Calu3 (cell line): Measurements from ENCODE around the gene PCP4L1. TPM values are rescaled to one million over a fixed set of nuclear protein-coding genes. Genes with fewer than 3 reads are reported as not detected.

Source experiments
- BruUV-seq: library from RNA; stranded (reverse); fragments of 400-500 nt; replicated peaks from 2 replicates; lab custom pipeline; 2021; lab: Mats Ljungman, UMichigan
- CTCF ChIA-PET: fragments of 300-600 bp; sonication (Branson Sonifier 250); formaldehyde crosslinking; loops from one replicate; lab custom pipeline; 2022; ENCODE audit warnings: antibody characterized with exemption; lab: Charles Lee
- DNase-seq: peaks from one replicate; pipeline ENCODE4 v3.0.0; 2022
- H3K27ac Mint-ChIP-seq: one replicate; pipeline ENCODE4 v1.8.0; 2022; ENCODE audit warnings: mixed read lengths; ENCODE audit not compliant: unreplicated experiment
- H3K27me3 Mint-ChIP-seq: one replicate; pipeline ENCODE4 v1.8.0; 2022; ENCODE audit warnings: mixed read lengths; ENCODE audit not compliant: unreplicated experiment
- H3K36me3 Mint-ChIP-seq: one replicate; pipeline ENCODE4 v1.8.0; 2022; ENCODE audit warnings: mild to moderate bottlenecking, moderate library complexity, mixed read lengths; ENCODE audit not compliant: insufficient read depth, unreplicated experiment
- H3K4me1 Mint-ChIP-seq: one replicate; pipeline ENCODE4 v1.8.0; 2022; ENCODE audit warnings: mild to moderate bottlenecking, low read depth, mixed read lengths; ENCODE audit not compliant: unreplicated experiment
- H3K4me3 Mint-ChIP-seq: one replicate; pipeline ENCODE4 v1.8.0; 2022; ENCODE audit warnings: mild to moderate bottlenecking, low read depth, moderate library complexity, mixed read lengths; ENCODE audit not compliant: unreplicated experiment
- H3K9me3 Mint-ChIP-seq: one replicate; pipeline ENCODE4 v1.8.0; 2022; ENCODE audit warnings: low read depth, mixed read lengths; ENCODE audit not compliant: unreplicated experiment
- CTCF ChIP-seq: fragments of 200-600 bp; IDR thresholded peaks from one replicate; pipeline ENCODE4 v1.8.0; 2022; ENCODE audit warnings: antibody characterized with exemption; ENCODE audit not compliant: unreplicated experiment
- intact Hi-C: fragments of 100-400 bp; cut with micrococcal nuclease; formaldehyde crosslinking; loops from one replicate; pipeline ENCODE4 v1.10.0; 2022; ENCODE audit not compliant: unreplicated experiment
- total RNA-seq: library from RNA; stranded (reverse); gene quantifications from 2 replicates; pipeline ENCODE4 v1.2.3, GENCODE V29; 2022

Gene PCP4L1
- total RNA-seq, 1 experiment from 2014 or later, result not detected

DNA sequence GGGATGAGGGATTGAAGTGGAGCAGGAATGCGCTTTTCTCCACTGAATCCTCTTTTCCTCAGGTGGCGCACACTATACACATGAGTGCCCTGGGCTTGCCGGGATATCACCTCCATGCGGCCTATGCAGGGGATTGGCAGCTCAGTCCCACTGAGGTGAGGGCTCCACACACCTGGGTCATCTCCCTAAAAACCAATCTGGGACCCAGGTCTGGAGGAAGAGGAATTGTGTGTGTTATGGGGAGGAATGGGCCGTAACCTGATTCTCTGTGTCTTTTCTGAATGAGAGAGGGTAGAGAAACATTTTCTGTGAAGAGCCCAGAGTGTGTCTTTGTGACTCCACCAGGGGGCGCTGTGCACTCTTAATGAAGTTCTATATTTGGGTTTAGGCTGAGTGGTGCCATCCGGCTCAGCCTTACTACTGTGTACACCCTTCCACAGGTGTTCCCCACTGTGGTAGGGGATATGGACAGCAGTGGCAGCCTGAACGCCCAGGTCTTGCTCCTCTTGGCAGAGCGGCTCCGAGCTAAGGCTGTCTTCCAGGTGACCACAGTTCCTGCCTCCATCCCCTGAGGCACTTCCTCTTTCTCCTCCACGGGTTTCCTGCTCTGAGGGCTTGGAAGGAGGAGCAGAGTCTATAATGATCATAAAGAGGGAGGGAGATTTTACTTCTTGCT, 31.2 kb upstream of the PCP4L1 start:
- peak; percentile 88 for TF ChIP-seq CTCF
- intact Hi-C loops, result loop anchor here (1.0 kb wide), 2 partner anchors 64 to 155 kb away; no protein-coding TSS in a partner anchor
- H3K36me3 Mint-ChIP-seq, result peaks cover 15% of the 10 kb centered on the region
- no TSS peak for BruUV-seq
- CTCF ChIA-PET, result interaction anchor here (0.6 to 3.0 kb wide), 4 partner anchors 25 to 155 kb away, joined by 4 to 26 read pairs (median 23); partner anchors contain the start of gene NDUFS2
- DNase-seq, result peak; percentile 89
- peak overlapping the region; percentile 86 for H3K4me3 Mint-ChIP-seq
- H3K27me3 Mint-ChIP-seq, result peaks cover 18% of the 10 kb centered on the region
- H3K4me1 Mint-ChIP-seq, result peaks cover 26% of the 10 kb centered on the region
- H3K27ac Mint-ChIP-seq, result peak overlapping the region; percentile 30
- H3K9me3 Mint-ChIP-seq, result no peaks in the 10 kb centered on the region

DNA sequence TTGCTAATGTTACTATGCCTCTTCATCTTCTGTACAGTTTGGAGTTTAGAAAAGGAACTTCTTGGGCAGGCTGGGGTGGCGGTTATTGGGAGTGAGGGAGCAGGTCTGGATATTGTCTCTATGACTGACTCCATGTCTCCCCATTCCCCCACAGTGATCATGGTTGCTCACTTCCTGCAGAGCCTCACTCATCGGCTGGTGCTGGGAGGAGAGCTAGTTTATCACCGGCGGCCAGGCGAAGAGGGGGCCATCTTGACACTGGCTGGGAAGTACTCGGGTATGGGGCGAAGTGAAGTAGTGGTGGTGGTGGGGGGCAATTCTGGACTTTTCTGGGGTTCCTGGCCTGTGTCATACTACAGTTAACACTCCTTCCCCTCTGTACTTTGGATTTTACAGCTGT, 30.5 kb upstream of the PCP4L1 start:
- no peaks in the 10 kb centered on the region for H3K9me3 Mint-ChIP-seq
- DNase-seq, result no peak
- no TSS peak for BruUV-seq
- H3K4me3 Mint-ChIP-seq, result no peak overlapping the region
- no peak for TF ChIP-seq CTCF
- H3K36me3 Mint-ChIP-seq, result peaks cover 15% of the 10 kb centered on the region
- H3K27me3 Mint-ChIP-seq, result peaks cover 13% of the 10 kb centered on the region
- H3K4me1 Mint-ChIP-seq, result peaks cover 26% of the 10 kb centered on the region
- no peak overlapping the region for H3K27ac Mint-ChIP-seq
- intact Hi-C loops, result no loop called here
- CTCF ChIA-PET, result interaction anchor here (0.6 to 3.0 kb wide), 3 partner anchors 26 to 154 kb away, joined by 4 to 26 read pairs (median 22); partner anchors contain the start of gene NDUFS2

GRCh38 chr1:161229896-161230295, 28.6 kb upstream of the PCP4L1 start:
- H3K4me1 Mint-ChIP-seq, result peaks cover 17% of the 10 kb centered on the region
- no peak overlapping the region for H3K27ac Mint-ChIP-seq
- CTCF ChIA-PET, result interaction anchor here (1.3 kb wide), 1 partner anchor 152 kb away, joined by 4 read pairs; no protein-coding TSS in a partner anchor
- no peaks in the 10 kb centered on the region for H3K27me3 Mint-ChIP-seq
- no peak for TF ChIP-seq CTCF
- intact Hi-C loops, result no loop called here
- no peak overlapping the region for H3K4me3 Mint-ChIP-seq
- no peak for DNase-seq
- no TSS peak for BruUV-seq
- H3K36me3 Mint-ChIP-seq, result peaks cover 15% of the 10 kb centered on the region
- no peaks in the 10 kb centered on the region for H3K9me3 Mint-ChIP-seq

DNA sequence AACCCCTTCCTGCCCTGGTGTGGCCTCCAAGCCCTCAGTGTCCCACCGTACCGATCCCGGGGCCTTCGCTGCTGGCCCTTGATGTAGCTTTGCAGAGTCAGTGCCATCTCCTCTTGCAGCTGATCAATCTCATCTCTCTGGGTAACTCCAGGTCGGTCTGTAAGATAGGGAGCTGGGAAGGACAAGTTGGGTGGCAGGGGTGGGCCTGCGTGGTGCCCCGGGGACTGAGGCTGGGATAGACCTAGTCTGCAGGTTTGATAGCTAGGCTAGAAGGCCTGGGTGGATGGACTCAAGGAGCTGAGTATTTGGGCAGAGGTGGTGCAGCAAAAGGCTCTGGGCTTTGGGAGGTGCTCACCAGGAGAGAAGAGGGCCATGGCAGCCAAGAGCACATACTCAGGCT, 27.8 kb upstream of the PCP4L1 start:
- H3K4me1 Mint-ChIP-seq, result peaks cover 17% of the 10 kb centered on the region
- no peaks in the 10 kb centered on the region for H3K9me3 Mint-ChIP-seq
- H3K27ac Mint-ChIP-seq, result no peak overlapping the region
- no peak for TF ChIP-seq CTCF
- no peak overlapping the region for H3K4me3 Mint-ChIP-seq
- BruUV-seq, result no TSS peak
- H3K36me3 Mint-ChIP-seq, result peaks cover 10% of the 10 kb centered on the region
- H3K27me3 Mint-ChIP-seq, result peaks cover 6% of the 10 kb centered on the region
- CTCF ChIA-PET, result interaction anchor here (1.0 kb wide), 1 partner anchor 48 kb away, joined by 3 read pairs; no protein-coding TSS in a partner anchor
- intact Hi-C loops, result no loop called here
- DNase-seq, result no peak
